Measurements from ENCODE around the gene IL13RA2. TPM values are rescaled to one million over a fixed set of nuclear protein-coding genes. Genes with fewer than 3 reads are reported as not detected.

IL13RA2 gene
- total RNA-seq, 1 experiment from 2014 or later, result 0.28 TPM

- no peak for DNase-seq (ENCODE audit: low spot score)
- ChIA-PET POLR2A (ENCODE audit: low non-redundant PET) (no interaction called here), CTCF (no interaction called here)
- no peaks in the 10 kb centered on the region for H3K36me3 ChIP-seq (ENCODE audit: insufficient read depth, low read length, poor library complexity, severe bottlenecking)
- no peak overlapping the region for H3K4me3 ChIP-seq (ENCODE audit: low read depth, low read length, poor library complexity, severe bottlenecking)
- H3K4me1 ChIP-seq (ENCODE audit: insufficient read depth, low read length, poor library complexity, severe bottlenecking), result peaks cover 8% of the 10 kb centered on the region
- no peaks in the 10 kb centered on the region for H3K9me3 ChIP-seq (ENCODE audit: low read depth, low read length, poor library complexity, severe bottlenecking)
- peak; percentile 61 for TF ChIP-seq CTCF (conservative IDR thresholded peaks at IDR 0.05; ENCODE audit: low read depth, low read length)
- no peak for TF ChIP-seq EZH2 (IDR thresholded peaks at IDR 0.05; ENCODE audit: borderline replicate concordance, low read depth, low read length, poor library complexity, severe bottlenecking)
- intact Hi-C loops (cut with micrococcal nuclease; ENCODE audit: unreplicated experiment), result no loop called here
- H3K27me3 ChIP-seq (replicated peaks; ENCODE audit: insufficient read depth, low read depth, low read length, poor library complexity), result peaks cover 4% of the 10 kb centered on the region
- BruUV-seq (replicated peaks), result no TSS peak
- no peak overlapping the region for H3K27ac ChIP-seq (ENCODE audit: low read depth, low read length, poor library complexity, severe bottlenecking)
Observed at GRCh38 chrX:115018040-115018647, 728 bp upstream of the IL13RA2 start.

GRCh38 chrX:115013705-115014104 lies 3.7 kb downstream of the IL13RA2 start:
- Histone ChIP-seq H3K27me3 (replicated peaks; ENCODE audit: insufficient read depth, low read depth, low read length, poor library complexity) (peaks cover 16% of the 10 kb centered on the region), H3K4me1 (ENCODE audit: insufficient read depth, low read length, poor library complexity, severe bottlenecking) (no peaks in the 10 kb centered on the region), H3K36me3 (ENCODE audit: insufficient read depth, low read length, poor library complexity, severe bottlenecking) (no peaks in the 10 kb centered on the region), H3K9me3 (ENCODE audit: low read depth, low read length, poor library complexity, severe bottlenecking) (no peaks in the 10 kb centered on the region), H3K27ac (ENCODE audit: low read depth, low read length, poor library complexity, severe bottlenecking) (no peak overlapping the region), H3K4me3 (ENCODE audit: low read depth, low read length, poor library complexity, severe bottlenecking) (no peak overlapping the region)
- intact Hi-C loops (cut with micrococcal nuclease; ENCODE audit: unreplicated experiment), result no loop called here
- CTCF ChIA-PET, result no interaction called here
- TF ChIP-seq CTCF (conservative IDR thresholded peaks at IDR 0.05; ENCODE audit: low read depth, low read length) (no peak), EZH2 (IDR thresholded peaks at IDR 0.05; ENCODE audit: borderline replicate concordance, low read depth, low read length, poor library complexity, severe bottlenecking) (no peak)
- BruUV-seq (replicated peaks), result no TSS peak
- POLR2A ChIA-PET (ENCODE audit: low non-redundant PET), result no interaction called here
- DNase-seq (ENCODE audit: low spot score), result no peak

- no TSS peak for BruUV-seq (replicated peaks)
- H3K4me3 ChIP-seq (ENCODE audit: low read depth, low read length, poor library complexity, severe bottlenecking), result no peak overlapping the region
- ChIA-PET POLR2A (ENCODE audit: low non-redundant PET) (no interaction called here), CTCF (no interaction called here)
- TF ChIP-seq EZH2 (IDR thresholded peaks at IDR 0.05; ENCODE audit: borderline replicate concordance, low read depth, low read length, poor library complexity, severe bottlenecking), result no peak
- TF ChIP-seq CTCF (conservative IDR thresholded peaks at IDR 0.05; ENCODE audit: low read depth, low read length), result no peak
- H3K27ac ChIP-seq (ENCODE audit: low read depth, low read length, poor library complexity, severe bottlenecking), result no peak overlapping the region
- peaks cover 21% of the 10 kb centered on the region for H3K27me3 ChIP-seq (replicated peaks; ENCODE audit: insufficient read depth, low read depth, low read length, poor library complexity)
- no peaks in the 10 kb centered on the region for H3K36me3 ChIP-seq (ENCODE audit: insufficient read depth, low read length, poor library complexity, severe bottlenecking)
- no peaks in the 10 kb centered on the region for H3K4me1 ChIP-seq (ENCODE audit: insufficient read depth, low read length, poor library complexity, severe bottlenecking)
- no peaks in the 10 kb centered on the region for H3K9me3 ChIP-seq (ENCODE audit: low read depth, low read length, poor library complexity, severe bottlenecking)
- intact Hi-C loops (cut with micrococcal nuclease; ENCODE audit: unreplicated experiment), result no loop called here
- DNase-seq (ENCODE audit: low spot score), result no peak
Observed at GRCh38 chrX:115011428-115011827, 6.0 kb downstream of the IL13RA2 start.
